Fibroblast of peridontal ligament (primary cell): ENCODE data around the gene PKN1.

Experiments used
- DNase-seq: peaks from one replicate; pipeline ENCODE4 v3.0.0-alpha.2; 2010; ENCODE audit errors: extremely low read depth

Gene PKN1

DNA sequence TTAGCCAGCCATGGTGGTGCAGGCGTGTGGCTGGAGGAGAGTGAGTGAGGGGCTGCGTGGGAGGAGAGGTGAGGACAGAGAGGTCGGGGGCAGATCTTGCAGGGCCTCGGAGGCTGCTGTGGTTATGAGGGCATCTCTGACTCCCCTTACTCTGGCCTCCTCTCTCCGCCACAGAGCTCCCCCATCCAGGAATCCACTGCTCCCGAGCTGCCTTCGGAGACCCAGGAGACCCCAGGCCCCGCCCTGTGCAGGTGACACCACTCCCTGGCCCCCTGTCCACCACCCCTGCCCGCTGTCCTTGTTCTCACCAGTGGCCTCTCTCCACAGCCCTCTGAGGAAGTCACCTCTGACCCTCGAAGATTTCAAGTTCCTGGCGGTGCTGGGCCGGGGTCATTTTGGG is 34.3 kb downstream of the PKN1 start:
- DNase-seq = no peak

DNA sequence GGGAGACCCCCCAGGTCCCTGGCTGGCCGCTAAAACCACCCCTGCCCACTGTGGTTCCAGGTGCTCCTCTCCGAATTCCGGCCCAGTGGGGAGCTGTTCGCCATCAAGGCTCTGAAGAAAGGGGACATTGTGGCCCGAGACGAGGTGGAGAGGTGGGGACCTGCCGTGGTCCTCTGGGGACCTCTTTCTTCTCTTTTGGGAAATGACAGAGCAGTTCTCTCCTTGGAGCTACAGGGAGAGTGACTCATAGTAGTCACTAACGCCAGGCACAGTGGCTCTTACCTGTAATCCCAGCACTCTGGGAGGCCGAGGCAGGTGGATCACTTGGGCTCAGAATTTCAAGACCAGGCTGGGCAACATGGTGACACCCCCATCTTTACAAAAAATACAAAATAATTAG is 34.7 kb downstream of the PKN1 start:
- no peak for DNase-seq

DNA sequence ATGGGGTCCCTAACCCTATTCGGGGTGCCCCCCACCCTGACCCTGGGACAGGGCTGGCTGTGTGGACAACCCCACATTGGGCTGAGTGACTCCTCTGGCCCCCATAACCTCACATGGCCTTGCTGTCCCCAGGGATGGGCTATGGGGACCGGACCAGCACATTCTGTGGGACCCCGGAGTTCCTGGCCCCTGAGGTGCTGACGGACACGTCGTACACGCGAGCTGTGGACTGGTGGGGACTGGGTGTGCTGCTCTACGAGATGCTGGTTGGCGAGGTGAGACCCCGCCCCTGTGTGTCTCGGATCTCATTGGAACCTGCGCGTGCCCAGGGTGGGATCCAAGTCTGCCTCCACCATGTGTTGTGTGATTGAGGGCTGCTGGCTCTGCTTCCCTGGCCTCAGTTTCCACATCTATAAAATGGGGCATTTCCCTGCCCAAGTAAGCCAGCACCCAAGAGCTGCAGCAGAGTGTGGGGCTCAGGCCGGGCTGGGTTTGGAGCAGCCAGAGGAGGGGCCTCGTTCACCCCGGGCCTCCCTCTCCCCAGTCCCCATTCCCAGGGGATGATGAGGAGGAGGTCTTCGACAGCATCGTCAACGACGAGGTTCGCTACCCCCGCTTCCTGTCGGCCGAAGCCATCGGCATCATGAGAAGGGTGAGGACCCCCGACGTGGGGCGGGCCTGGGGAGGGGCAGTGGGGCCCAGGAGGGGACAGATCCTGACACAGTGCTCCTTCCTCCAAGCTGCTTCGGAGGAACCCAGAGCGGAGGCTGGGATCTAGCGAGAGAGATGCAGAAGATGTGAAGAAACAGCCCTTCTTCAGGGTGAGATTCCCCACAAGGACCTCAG is 37.1 kb downstream of the PKN1 start:
- no peak for DNase-seq

GRCh38 chr19:14471436-14472187 is 38.5 kb downstream of the PKN1 start:
- no peak for DNase-seq

- DNase-seq = peak; percentile 33
Observed at GRCh38 chr19:14472202-14472938, 39.3 kb downstream of the PKN1 start.

- DNase-seq = no peak
Observed at GRCh38 chr19:14473073-14473977, 40.2 kb downstream of the PKN1 start.

DNA sequence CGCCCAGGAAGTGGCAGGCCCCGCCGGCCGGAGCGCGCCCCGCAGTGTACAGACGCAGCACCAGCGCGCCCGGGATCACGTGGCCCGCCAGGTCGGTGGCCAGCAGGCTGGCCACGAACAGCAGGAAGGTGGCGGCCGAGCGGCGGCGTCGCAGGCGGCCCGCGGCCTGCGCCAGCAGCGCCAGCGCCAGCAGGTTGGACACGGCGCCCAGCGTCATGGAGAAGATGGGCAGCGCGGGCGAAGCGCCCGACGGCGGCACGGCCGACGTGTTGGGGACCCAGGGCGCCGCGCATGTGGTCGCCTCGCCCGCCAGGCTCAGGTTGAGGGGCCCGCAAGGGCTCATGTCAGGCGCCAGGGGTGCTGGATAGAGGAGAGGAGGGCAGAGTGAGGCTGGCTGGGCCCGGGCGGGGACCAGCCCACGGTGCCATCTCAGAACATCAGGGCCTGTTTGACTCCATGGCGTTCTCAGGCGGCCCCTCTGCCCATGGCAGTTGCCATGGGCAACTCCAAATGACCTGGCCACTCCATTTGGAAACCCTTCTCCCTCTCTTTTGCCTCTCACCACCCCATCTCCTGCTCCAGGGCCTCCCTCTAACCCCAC is 41.0 kb downstream of the PKN1 start:
- DNase-seq = no peak

DNA sequence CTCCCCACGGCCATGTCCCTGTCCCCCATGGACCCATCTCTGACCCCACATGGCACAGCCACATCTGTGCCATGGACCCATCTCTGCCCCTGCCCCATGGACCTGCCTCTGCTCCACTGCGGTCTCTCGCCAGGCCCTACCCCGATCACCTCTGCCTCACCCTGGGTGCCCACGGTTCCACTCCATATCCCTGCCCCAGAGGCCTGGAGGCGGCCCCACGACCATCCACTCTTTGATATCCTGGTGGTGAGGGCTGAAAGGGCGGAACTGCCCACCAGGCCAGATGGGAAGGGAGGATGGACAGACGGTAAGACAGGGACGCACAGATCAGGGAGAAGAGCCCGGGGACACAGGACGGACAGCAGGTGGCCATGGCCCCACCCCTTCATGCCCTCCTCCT is 41.7 kb downstream of the PKN1 start:
- no peak for DNase-seq

- DNase-seq = no peak
Observed at GRCh38 chr19:14475251-14476073, 42.4 kb downstream of the PKN1 start, which contains the start of gene PTGER1. TSS of gene PTGER1 (minus strand) at chr19:14475354. CDS start at chr19:14474320, 1,034 bp downstream.

DNA sequence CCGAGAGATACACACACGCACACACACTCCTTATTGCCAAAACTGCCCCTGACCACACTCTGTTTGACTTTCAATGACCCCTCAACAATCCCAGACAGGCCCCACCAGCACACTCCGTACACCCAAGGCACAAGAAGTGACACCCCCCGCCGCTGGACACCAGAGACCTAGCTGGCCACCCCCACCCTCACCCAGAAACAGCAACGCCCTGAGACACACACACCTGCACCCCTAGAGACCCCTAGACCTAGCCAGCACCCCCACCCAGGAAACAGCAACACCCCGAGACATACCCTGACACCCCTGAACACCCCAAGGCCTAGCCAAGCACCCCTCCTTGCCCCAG is 43.2 kb downstream of the PKN1 start:
- DNase-seq = no peak

DNA sequence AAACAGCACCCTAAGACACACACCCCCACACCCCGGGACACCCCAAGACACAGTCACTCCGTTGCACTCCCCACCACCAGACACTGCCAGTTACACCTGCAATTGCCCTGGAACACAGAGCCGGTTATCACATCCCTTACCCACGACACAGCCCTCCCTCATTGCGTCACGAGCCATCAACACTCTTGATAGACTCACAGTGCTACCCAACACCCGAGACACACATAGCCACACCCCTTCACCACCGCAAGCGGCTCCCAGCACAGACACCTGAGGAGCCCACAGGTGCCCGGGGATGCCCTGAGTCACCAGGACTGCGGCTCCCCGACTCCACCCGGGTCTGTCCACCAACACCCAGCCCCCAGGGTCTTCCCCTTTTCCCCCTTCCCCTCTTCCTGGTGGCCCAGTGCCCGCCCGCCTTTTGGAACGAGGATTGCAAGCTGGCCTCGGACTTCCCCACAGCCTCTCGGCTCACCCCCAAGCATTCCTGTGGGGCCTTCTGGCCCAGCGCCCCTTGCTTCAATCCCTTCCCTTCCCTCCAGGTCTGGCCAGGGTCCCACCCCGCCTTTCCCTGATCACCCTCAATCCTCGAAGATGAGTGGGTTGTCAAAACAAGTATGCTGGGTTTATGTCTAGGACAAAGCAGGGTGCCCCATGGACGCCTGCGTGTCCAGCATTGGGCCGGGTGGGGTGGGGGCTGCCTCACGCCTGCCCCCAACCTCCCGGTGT is 43.7 kb downstream of the PKN1 start:
- peak; percentile 57 for DNase-seq

GRCh38 chr19:14477418-14478112 is 44.5 kb downstream of the PKN1 start:
- DNase-seq = no peak

GRCh38 chr19:14478113-14478545 is 45.0 kb downstream of the PKN1 start:
- DNase-seq = no peak

DNA sequence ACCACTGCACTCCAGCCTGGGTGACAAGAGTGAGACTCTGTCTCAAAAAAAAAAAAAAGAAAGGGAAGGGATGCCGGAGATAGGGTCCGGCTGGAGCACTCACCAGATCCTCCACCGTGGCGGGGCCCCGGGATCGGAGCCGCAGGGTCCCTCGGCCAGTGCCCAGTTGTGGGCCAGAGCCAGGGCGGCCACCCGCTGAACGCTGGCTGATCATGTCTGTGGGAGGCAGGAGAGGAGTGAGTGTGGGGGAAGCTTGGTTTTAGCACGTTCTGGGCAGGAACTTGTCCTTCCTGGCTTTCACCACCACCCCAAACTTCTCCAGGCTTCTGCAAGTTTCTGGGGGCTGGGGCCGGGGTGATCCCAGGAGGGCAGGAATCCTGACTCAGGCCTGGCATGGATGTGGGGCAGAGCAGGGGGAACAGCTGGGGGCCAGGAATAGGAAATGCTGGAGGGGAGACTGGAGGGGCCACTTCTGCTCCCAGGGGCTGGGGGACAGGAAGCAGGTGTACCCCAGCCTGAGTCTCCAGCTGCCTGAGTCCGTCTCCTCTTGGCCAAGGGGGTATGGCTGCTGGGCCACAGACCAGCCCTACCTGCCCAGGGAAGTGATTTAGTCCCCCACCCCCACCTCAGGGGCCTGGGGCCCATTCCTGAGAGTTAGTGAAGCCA is 46.3 kb downstream of the PKN1 start:
- no peak for DNase-seq

DNA sequence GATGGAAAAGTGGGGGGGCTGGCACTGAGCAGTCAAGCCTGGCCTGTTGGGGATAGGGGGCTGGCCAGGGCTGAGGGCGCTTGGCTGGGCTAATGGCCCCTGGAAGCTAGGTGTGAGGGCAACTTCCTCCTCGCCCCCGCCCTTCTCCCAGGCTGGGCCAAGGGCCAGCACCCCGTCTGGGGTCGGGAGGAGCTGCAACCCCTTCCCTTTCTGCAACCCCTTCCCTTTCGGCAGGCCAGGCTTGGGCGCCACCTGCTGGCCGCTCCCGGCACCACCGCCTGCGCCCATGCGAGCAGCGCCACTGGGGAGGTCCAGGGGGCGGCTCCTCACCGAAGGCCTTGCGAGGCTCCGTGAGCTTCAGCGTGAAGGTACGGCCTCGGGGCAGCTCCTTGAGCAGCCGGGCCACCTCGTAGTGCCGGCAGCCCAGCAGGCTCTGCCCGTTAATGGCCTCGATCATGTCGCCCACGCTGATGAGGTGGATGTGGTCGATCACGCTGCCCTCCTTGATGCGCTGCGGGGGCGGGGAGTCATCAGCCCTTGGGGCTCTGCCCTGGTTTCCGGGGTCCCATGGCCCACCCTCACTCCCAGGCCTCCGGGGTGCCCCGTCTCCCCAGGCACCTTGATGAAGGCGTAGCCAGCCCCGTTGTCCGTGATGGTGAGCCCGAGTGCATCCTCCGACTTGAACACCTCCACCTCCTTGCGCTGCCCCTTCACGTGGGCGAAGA is 47.0 kb downstream of the PKN1 start:
- no peak for DNase-seq

DNA sequence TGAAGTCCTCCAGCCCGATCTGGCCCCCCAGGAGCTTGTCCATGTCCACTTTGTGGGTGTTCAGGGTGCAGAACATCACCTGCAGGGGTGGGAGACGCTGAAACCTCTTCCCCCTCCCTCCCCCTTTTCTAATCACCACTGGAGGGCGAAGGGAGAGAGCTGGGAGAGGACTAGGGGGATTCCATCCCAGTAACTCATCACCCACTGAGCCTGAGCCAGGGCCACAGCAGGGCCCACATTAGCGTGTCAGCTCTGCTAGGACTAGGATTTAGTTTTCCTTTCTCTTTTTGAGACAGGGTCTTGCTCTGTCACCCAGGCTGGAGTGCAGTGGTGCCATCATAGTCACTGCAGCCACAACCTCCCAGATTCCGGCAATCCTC is 47.6 kb downstream of the PKN1 start:
- DNase-seq = peak; percentile 39

DNA sequence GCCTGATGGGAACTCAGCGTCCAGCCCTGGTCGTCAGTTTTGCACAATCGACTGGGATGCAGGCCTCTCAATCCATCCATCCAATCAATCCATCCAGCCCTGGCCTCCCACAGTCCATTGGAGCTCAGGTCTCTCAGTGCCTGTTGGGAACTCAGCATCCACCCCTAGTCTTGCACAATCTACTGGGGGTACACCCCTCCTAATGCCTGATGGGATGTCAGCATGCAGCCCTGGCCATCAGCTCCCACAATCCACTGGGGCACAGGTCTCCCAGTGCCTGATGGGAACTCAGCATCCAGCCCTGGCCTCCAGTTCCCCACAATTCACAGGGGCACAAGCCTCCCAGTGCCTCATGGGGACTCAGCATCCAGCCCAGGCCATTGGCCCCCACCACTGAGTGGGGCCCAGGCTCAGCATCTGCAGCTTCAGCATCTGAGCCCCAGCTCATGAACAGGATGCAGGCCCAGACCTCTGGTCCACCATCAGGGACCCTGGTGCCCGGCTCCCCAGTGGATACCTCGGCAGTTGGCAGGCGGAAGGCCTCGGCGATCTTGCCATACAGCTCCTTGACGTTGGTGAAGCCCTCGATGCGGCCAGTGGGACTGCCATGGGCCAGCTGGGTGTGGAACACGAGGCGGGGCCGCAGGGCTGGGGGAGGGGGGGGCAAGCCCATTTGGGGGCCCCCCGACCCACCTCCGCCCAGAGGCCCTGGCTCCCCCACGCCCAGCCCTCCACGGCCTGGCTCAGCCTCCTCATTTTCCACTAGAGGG is 49.3 kb downstream of the PKN1 start:
- no peak for DNase-seq
